GM23248 (cell line): ENCODE results near the gene CDC42EP4.

Experiments
- EZH2 ChIP-seq: fragments of 200-600 bp; sonication (generic); IDR thresholded peaks from 2 replicates; pipeline ENCODE4 v1.6.1; 2018; ENCODE audit warnings: antibody characterized with exemption, mild to moderate bottlenecking; ENCODE audit not compliant: insufficient read depth, poor library complexity, severe bottlenecking
- EZH2phosphoT487 ChIP-seq: fragments of 200-600 bp; sonication (generic); IDR thresholded peaks from 2 replicates; pipeline ENCODE4 v1.6.1; 2018; ENCODE audit warnings: antibody characterized with exemption, moderate library complexity, mild to moderate bottlenecking, low read depth; ENCODE audit not compliant: insufficient read depth

- no peak for TF ChIP-seq EZH2
- TF ChIP-seq EZH2phosphoT487 = no peak
Measured at GRCh38 chr17:73301369-73301768, 10.4 kb downstream of the CDC42EP4 start.
